NCI-H1417 (cell line): ENCODE measurements around the gene OR8G1.
"Not testable (repeated sequence)": the region's sequence is repeated elsewhere in the genome, so short reads cannot be mapped to it uniquely, and the experiment has no call there.

Source experiments
- DNase-seq, 3 experiments: peaks; one replicate each; lab custom pipeline; 2025; lab: John Stamatoyannopoulos, UW

Gene OR8G1, protein sequence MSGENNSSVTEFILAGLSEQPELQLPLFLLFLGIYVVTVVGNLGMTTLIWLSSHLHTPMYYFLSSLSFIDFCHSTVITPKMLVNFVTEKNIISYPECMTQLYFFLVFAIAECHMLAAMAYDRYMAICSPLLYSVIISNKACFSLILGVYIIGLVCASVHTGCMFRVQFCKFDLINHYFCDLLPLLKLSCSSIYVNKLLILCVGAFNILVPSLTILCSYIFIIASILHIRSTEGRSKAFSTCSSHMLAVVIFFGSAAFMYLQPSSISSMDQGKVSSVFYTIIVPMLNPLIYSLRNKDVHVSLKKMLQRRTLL

DNA sequence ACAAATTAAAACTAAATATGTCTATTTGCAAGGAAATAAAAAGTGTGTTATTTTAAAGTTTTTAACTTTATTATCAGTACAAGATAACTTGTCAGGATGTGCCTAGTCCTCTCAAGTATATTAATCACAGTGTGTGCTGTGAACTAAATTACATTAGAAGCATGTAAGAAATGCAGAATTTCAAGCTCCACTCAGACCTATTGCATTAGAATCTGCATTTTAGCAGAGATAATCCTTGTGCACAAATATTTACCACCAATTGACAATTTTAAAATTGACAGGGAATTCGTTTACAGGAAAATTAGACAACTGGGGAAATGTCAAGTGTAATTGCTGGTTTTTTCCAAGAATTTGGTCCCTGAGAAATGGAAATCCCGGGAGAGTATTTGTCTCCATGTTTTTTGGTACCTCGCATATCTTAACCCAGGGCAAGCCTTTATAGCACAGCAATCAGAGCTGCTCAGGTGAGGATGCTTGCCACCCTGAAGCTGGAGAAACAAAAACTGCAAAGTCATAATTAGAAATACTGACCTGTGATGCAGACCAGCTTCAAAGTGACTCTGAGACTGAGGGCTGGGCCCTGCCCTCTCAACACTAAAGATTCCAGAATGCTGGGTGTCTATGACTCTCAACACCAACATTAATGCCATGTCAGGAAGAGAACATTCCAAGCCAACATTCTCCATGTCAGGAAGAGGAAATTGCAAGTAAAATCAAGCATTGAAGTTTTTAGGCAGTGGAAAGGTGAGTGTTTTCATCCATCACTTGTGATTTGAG is at the start of gene OR8G1:
OR8G1 (plus strand) TSS at position 475 of the 777 bp plus-strand sequence. CDS start 8,581 bp downstream, outside the sequence.
- DNase-seq: peak in 1 of 3 experiments; percentile 36

DNA sequence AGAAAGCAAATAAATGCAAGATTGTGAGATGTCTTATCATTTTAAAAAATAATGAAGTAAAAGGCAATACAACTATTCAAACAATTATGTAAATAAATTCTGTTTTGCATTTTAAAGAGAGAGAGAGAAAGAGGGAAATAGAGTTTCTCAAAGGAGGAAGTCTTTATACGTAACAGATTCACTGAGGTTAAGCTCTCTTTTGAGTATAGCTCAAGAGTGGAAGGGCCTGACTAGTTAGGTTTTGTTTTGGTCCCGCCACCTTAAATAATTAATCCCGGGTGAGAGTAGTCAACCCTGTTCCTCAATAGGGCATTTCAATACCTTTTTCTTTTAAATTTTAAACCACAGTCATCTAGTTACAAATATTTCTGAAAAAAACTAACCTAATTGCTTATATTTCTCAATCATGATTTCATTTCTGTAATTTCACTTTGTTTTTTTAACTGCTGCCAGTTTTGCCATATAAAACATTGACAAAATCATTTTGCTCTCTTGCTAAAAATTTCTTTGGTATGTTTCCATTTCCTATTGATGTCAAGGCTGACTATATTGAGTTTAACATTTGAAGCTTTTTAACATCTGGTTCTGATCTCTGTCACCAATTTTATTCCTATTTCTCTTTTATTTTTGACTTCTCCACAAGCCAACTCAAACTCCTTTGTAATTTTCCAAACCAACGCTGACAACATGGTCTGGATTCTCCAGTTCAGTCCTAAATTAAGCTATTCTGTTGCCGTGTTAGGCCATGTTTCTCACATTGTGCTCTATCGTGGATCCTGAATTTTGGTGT is 47.5 kb upstream of the OR8G1 start:
- no peak for DNase-seq

DNA sequence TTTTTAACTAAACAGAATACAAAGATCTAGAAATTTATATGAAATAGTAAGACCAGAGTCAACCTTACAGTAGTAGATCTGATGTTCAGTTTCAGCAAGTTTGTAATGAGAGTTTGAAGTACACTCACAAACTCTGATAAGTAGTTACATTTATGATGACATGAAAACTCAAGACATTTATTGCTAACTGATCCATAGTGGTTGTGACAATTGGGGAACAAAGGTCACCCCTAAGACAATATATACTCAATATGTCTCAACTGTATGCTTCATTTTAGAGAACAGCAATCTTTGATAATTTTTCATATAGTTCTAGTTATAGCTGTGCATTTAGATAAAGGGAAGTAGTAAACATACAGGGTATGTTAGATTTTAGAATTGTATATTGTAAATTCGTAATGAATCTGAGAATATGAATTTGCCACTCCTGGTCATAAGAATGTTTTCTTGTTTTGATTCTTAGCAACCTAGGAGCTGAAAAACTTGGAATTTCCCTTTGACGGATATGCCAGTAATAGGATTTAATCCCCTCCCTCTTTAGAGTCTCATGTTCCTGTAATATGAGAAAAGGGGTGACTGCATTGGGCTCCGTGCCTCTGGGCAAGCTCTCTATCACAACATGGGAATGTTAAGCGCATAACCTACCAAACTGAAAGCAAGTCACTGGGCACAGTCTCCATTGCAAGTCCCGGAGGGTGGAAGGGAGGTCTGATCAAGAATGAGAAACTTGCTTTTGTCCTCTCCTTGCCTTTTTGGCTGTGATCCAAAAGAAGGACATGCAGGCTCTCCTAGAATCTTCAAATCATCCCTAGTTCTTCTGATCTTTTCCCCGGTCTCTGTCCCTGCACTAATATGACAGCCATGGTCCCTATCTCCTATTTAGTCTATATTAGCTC is 46.4 kb upstream of the OR8G1 start:
- no peak for DNase-seq

- DNase-seq: peak; percentile 42 to 87 (median 54)
Measured at GRCh38 chr11:124195189-124195734, 45.6 kb upstream of the OR8G1 start.

DNA sequence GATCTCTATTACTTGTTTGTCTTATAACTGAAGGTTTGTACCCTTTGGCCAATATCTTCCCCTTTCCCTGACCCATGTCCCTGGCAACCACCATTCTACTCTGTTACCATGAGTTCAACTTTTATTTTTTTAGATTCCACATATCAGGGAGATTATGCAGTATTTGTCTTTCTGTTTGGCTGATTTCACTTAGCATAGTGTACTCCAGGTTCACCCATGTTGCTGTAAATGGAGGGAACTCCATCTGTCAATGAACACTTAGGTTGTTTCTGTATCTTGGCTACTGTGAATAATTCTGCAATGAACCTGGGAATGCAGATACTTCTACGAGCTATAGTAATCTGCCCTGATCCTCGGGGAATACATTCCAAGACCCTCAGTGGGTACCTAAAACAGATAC is 42.9 kb upstream of the OR8G1 start:
- no peak for DNase-seq

- no peak for DNase-seq
Measured at GRCh38 chr11:124198897-124199296, 42.0 kb upstream of the OR8G1 start.

DNA sequence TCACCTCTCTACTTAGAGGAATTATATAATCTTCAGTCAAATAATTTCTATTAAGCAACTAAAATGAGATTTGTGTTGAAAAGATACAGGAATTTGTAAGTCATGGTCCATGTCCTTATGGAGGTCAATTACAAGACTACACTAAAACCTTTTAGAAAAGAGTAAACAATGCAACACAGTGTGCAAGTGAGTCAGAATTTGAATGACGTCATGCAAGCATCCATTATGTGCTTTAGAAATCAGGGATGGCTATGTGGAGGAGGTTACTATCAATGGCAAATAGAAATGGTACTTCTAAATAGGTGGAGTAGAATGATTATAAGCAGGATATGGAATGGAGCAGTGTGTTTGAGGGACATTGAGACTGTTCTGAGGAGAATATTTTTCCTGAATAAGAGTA is 41.2 kb upstream of the OR8G1 start:
- DNase-seq: peak in 1 of 3 experiments; percentile 31

- DNase-seq: no peak
Measured at GRCh38 chr11:124200671-124201070, 40.2 kb upstream of the OR8G1 start.

DNA sequence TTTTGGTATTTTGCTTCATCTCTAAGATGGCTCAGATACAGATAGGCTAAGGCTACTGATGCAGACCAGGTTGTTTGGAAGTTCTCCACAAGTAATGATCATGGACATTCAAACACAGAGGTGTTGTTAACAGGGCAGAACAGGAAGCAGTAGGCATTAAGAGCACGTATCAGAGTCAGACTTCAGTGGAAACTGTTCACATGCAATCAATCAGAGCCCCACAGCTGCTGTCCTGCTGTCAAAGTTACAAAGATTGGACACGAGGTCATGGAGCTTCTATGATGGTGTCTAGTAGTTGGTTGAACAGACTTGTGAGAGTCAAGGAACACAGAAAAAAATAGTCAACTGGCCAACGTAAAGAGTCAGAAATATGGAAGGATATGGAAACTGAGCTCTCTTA is 37.9 kb upstream of the OR8G1 start:
- DNase-seq: peak in 1 of 3 experiments; percentile 27

DNA sequence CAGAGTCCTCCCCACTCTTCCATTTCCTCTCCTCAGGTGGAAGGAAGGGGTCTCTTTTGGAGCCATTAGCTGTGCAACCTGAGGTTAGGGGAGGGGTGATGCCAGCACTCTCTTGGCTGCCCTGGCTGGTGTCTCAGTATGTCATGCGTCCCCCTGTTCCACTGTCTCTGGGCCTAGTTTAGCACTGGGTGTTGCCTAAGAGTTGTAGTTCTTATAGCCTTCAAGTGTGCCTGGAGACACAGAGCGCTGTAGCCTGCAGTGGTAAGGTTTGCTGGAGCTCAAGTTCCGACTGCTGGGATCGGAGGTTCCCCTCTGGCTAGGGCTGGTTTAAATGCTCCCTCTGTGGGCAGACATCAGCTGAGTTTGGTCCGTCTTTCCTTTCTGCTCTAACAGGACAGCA is 36.9 kb upstream of the OR8G1 start:
- no peak for DNase-seq

- DNase-seq: no peak
Measured at GRCh38 chr11:124207102-124207792, 33.6 kb upstream of the OR8G1 start.

DNA sequence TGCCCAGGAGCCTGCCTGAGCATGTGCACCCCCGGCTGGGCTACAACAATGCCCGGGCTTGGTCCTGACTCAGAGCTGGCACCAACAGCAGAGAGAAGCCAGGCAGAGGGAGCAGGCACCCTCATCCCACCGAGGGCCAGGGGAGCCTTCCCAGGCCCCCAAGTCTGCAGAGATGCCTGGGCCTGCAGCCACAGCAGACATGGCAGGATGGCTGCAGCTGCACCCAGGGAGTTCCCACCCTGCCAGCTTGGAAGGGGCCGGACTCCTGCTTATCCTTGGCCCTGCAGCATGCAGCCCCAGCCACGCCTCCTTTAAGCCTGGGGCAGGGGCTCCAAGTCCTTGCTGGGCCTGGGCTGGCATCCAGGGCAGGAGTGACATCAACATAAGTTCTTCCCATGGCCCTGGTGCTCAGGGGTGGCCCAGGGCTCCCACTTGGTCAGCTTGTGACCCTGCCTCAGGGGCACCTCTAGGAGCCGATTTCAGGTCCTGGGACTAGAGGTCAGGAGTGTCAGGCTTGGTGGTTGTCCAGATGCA is 31.0 kb upstream of the OR8G1 start:
- no peak for DNase-seq

GRCh38 chr11:124210421-124210820 is 30.5 kb upstream of the OR8G1 start:
- DNase-seq: no peak

DNA sequence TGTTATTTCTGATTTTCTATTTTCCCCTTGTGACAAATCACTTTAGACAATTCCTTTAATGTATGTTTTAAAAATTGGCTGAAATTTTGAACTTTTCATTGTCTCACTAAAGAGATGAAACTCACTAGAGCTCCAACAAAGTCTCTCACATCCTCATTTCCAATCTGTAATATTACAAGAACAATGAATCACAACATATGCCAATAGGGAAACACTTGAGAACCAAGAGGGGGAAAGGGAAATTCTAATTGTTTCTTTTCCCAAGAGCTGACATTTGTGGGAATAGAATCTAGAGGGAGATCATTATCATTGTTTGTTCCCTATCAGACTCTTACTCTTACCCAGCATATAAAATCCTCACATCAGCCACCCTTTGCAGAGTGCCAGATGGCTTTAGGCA is 29.6 kb upstream of the OR8G1 start:
- DNase-seq: no peak

DNA sequence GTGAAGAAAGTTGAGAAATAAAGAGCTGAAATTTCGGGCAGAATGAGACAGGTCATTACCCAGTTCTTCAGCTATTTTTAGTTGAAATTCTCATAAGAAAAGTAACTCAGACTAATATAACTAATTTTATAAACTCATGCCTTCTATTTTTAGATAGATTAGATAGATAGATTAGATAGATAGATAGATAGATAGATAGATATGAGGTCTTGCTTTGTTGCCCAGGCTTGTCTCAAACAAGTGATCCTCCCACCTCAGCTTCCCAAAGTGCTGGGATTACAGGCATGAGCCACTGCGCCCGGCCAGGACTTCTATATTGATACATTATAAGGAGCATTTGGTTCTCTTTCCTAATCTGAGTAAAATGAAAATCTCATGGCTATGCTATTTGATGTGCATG is 26.9 kb upstream of the OR8G1 start:
- DNase-seq: no peak

DNA sequence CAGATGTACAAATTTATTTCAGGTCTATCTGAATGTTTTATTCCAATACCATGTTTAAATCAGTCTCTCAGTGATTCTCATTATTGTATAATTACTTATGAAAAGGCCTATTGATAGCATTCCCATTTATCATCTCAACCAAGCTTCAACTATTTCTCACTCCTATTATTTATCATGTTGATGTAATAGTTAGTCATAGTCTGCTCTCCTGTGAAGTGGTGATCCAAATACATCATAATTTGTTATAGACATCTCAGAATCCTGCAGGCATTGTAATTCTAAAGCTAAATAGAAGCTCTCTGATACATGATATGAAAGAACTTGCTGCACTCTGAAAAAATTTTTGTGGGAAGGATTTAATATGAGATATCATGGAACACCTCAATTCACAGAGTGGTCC is 21.8 kb upstream of the OR8G1 start:
- no peak for DNase-seq

DNA sequence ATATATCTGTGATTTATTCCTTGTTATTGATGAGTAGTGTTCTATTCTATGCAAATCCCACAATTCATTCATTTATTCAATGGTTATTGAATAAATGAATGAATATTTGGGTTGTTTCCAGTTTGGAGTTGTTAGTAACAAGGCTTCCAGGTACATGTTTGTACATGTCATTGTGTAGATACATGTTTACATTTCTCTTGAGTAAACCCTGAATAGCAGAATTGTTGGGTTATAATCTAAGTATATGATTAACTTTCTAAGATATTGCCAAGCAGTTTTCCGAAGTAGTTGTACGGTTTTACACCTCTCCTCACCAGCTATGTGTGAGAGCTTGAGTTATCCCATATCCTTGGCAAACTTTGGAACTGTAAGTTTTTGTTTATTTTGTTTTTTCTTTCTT is 18.5 kb upstream of the OR8G1 start:
- DNase-seq: no peak

DNA sequence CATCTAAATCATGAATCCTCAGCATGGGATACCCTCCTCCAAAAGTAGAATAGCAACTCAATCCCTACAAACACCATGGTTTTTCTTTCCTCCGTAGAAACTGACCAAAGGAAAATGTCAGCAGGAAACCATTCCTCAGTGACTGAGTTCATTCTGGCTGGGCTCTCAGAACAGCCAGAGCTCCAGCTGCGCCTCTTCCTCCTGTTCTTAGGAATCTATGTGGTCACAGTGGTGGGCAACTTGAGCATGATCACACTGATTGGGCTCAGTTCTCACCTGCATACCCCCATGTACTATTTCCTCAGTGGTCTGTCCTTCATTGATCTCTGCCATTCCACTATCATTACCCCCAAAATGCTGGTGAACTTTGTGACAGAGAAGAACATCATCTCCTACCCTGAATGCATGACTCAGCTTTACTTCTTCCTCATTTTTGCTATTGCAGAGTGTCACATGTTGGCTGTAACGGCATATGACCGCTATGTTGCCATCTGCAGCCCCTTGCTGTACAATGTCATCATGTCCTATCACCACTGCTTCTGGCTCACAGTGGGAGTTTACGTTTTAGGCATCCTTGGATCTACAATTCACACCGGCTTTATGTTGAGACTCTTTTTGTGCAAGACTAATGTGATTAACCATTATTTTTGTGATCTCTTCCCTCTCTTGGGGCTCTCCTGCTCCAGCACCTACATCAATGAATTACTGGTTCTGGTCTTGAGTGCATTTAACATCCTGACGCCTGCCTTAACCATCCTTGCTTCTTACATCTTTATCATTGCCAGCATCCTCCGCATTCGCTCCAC is 16.1 kb upstream of the OR8G1 start:
- DNase-seq: not testable (repeated sequence)

- no peak for DNase-seq
Measured at GRCh38 chr11:124225471-124225870, 15.4 kb upstream of the OR8G1 start.
